A549 (cell line): ENCODE measurements around the gene DNMT3L.
"Not testable (repeated sequence)": the region's sequence is repeated elsewhere in the genome, so short reads cannot be mapped to it uniquely, and the experiment has no call there.

Experiments
- BHLHE40 ChIP-seq: IDR thresholded peaks from 2 replicates; pipeline ENCODE4 v1.6.1; 2012; ENCODE audit warnings: low read depth, low read length, inconsistent platforms
- CTCF ChIP-seq: fragments of >200 bp; sonication (Bioruptor Twin); formaldehyde crosslinking; IDR thresholded peaks from 3 replicates; pipeline ENCODE4 v1.5.1; 2016
- EP300 ChIP-seq, 2 experiments: fragments of >200 bp; sonication (Bioruptor Twin); formaldehyde crosslinking; IDR thresholded peaks; 2 replicates in 1 of 2; 3 replicates in 1 of 2; pipeline ENCODE4 v1.6.1; 2016 to 2017
- HDAC2 ChIP-seq: fragments of 200-600 bp; sonication (generic); IDR thresholded peaks from 2 replicates; pipeline ENCODE4 v1.6.1; 2016
- HOXB5 ChIP-seq: fragments of 250-450 bp; sonication (Bioruptor Pico); IDR thresholded peaks from 2 replicates; pipeline ENCODE4 v1.5.0; 2020; ENCODE audit warnings: mild to moderate bottlenecking, moderate library complexity
- MAX ChIP-seq: IDR thresholded peaks from 2 replicates; pipeline ENCODE4 v1.6.1; 2012
- POLR2A ChIP-seq: IDR thresholded peaks from 2 replicates; pipeline ENCODE4 v1.6.1; 2012; ENCODE audit warnings: mild to moderate bottlenecking, low read length
- REST ChIP-seq: fragments of 200-600 bp; sonication (generic); IDR thresholded peaks from 2 replicates; pipeline ENCODE4 v1.6.1; 2016; ENCODE audit warnings: antibody characterized with exemption, mild to moderate bottlenecking, moderate library complexity
- TF ChIP-seq, protein P1 (sequence below): fragments of >200 bp; sonication (Bioruptor Twin); formaldehyde crosslinking; IDR thresholded peaks from 3 replicates; pipeline ENCODE4 v1.6.1; 2016
- TF ChIP-seq, protein P2 (sequence below): fragments of 250-450 bp; sonication (Bioruptor Pico); IDR thresholded peaks from 2 replicates; pipeline ENCODE4 v1.5.0; 2021; ENCODE audit warnings: mild to moderate bottlenecking, moderate library complexity, borderline replicate concordance
- TF ChIP-seq, protein P3 (sequence below): IDR thresholded peaks from 2 replicates; pipeline ENCODE4 v1.6.1; 2012; ENCODE audit warnings: low read depth, borderline replicate concordance

DNA sequence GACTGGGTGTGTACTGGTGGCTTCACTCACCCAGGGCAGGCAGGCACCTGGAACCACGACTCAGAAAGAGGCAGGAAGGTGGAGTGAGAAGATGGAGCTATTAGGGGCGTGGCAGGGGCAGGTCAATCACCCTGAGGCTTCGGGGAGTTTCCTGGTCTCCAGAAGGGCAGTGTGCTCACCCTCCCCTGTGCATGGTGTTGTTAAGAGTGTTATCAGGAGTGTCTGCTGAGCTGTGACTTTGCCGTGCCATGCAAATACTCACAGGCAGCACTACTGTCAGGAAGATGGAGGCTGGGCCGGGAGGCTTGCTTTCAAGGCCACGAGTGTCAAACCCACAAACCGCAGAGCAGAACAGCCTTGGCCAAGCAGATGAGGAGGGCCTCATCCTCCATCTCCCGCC, 43.2 kb downstream of the DNMT3L start:
- TF ChIP-seq CTCF; POLR2A; EP300 (IDR thresholded peaks at IDR 0.05); HOXB5 (CRISPR knock-in tag); MAX; HDAC2; BHLHE40; REST: not testable (repeated sequence)
- TF ChIP-seq, protein P1, sequence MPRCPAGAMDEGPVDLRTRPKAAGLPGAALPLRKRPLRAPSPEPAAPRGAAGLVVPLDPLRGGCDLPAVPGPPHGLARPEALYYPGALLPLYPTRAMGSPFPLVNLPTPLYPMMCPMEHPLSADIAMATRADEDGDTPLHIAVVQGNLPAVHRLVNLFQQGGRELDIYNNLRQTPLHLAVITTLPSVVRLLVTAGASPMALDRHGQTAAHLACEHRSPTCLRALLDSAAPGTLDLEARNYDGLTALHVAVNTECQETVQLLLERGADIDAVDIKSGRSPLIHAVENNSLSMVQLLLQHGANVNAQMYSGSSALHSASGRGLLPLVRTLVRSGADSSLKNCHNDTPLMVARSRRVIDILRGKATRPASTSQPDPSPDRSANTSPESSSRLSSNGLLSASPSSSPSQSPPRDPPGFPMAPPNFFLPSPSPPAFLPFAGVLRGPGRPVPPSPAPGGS = not testable (repeated sequence)
- TF ChIP-seq, protein P2, sequence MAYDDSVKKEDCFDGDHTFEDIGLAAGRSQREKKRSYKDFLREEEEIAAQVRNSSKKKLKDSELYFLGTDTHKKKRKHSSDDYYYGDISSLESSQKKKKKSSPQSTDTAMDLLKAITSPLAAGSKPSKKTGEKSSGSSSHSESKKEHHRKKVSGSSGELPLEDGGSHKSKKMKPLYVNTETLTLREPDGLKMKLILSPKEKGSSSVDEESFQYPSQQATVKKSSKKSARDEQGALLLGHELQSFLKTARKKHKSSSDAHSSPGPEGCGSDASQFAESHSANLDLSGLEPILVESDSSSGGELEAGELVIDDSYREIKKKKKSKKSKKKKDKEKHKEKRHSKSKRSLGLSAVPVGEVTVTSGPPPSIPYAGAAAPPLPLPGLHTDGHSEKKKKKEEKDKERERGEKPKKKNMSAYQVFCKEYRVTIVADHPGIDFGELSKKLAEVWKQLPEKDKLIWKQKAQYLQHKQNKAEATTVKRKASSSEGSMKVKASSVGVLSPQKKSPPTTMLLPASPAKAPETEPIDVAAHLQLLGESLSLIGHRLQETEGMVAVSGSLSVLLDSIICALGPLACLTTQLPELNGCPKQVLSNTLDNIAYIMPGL (CRISPR knock-in tag) = not testable (repeated sequence)
- TF ChIP-seq, protein P3, sequence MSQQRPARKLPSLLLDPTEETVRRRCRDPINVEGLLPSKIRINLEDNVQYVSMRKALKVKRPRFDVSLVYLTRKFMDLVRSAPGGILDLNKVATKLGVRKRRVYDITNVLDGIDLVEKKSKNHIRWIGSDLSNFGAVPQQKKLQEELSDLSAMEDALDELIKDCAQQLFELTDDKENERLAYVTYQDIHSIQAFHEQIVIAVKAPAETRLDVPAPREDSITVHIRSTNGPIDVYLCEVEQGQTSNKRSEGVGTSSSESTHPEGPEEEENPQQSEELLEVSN = not testable (repeated sequence)
